ENCODE measurements around the gene LRRC4C.

The LRRC4C gene

DNA sequence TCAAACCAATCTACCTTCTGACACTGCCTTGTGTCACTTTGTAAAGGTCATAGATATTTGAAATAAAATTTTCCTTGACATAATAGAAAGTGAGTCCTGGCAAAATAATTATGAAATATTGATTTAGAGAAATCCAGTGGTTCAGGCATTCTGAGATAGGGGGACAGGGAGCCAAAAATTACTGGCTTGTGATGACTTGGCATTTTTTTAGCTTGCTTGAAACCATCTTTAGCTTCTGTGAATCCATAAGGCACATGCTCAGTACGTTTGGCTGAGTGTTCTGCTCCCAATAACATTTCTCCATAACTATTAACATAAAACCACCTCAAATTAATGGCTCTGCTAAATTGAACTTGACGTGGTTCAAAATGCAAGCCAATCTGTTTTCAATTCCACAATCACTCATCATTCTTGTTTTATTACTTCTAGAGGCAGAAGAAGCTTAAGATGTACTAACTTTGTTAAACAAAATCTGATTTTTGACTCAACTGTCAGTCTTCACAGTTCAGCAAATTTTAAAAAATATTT is 209.0 kb downstream of the LRRC4C start:
- no peak for DNase-seq (ENCODE audit: low read depth)

DNA sequence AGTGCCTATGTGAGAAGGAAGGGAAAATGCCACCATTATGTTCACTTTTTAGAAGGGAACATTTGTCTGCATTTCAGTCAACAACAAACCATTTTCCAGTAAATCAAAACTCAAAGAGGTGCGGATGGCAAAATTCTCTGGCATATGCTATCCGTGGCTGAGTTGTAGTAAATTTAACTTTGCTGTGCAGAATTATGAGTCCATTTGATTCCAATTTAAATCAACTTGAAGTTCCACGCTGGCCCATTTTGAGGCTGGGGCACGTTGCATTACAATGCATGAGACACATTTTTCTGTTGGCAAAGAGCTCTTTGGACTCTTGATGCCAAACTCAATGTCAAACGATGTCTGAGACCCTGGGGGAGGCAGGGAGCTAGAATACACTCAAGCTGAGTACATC is 211.8 kb downstream of the LRRC4C start:
- DNase-seq (ENCODE audit: low read depth) = no peak

DNA sequence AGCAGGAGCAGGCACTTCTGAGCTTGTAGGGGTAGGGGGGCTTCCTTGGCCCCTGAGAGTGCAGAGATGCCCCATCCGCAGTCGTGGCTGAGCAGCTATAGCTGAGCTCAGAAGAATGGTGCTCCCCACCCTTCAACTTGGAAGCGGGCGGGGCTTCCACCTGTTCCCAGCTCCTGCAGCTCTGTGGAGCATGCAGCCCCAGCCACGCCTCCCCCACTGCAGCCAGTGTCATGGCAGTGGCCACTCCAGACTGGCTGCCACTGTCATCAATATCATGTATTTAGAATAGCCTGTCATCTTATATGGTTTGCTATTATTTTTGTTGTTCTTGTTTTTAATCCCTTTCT is 213.1 kb downstream of the LRRC4C start:
- no peak for DNase-seq (ENCODE audit: low read depth)

DNA sequence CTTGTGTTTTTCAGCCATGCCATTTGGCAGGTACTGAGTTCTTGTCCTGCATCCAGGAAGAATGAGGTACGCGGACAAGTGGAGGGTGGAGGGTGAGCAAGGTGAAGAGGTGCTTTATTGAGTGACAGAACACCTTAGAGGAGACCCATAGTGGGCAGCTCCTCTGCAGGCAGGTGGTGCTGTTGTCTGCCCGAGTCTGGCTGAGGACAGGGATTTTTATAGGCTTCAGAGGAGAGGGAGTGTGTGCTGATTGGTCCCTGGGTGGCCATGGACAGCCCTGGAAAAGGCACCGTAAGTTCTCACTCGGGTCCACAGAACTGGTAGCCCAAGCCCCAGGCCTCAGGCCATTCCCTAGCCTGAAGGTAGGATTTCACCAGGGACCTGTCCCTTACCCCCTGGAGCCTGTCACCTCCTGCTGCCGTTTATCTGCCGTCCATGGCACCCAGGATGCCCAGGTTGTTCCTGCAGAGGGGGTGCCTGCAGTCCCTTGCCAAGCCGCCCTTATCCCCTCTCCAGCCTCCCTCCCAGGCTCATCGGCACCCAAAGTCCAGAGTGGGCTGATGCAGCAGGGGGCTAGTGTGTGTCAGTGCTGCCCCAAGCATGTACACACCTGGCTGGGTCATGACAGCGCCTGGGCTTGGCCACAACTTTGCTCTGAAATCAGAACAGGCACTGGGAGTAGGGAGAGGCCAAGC is 213.6 kb downstream of the LRRC4C start:
- no peak for DNase-seq (ENCODE audit: low read depth)

DNA sequence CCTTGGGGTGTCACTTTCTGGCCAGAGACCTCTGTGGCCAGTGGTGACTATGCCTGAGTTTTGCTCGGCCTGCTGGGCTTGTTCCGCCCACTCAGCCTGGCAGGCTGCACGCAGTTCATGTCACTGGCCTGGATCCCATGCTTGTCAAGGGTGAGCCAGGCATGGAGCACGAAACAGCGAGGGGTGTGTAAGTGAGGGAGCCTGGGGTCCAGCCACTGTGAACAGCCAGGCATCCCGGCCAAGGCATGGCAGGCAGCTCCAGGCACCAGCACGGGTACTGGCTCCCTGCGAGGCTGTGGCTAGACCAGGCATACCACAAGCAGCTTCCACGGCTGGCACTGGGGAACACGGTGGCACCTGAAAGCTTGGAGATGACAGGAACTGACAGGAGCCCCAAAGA is 214.3 kb downstream of the LRRC4C start:
- no peak for DNase-seq (ENCODE audit: low read depth)

DNA sequence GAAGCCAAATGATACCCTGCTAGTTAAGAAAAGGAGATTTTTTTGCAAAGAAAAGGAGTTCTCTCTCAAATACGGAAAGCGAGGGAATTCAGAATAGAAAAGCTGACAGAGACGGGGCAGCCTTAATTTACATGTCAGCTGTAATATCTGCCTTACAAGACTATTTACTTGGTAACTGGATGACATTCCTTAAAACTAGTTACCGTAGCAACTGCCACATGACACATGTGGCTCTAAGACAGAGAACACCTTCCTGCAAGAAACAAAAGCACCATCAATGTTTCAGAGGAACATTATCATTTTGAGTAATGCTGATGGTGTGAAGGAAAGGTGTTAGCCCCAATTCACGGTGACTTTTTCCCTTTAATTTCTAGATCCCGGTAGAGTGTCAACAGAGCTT is 222.1 kb downstream of the LRRC4C start:
- DNase-seq (ENCODE audit: low read depth) = no peak

DNA sequence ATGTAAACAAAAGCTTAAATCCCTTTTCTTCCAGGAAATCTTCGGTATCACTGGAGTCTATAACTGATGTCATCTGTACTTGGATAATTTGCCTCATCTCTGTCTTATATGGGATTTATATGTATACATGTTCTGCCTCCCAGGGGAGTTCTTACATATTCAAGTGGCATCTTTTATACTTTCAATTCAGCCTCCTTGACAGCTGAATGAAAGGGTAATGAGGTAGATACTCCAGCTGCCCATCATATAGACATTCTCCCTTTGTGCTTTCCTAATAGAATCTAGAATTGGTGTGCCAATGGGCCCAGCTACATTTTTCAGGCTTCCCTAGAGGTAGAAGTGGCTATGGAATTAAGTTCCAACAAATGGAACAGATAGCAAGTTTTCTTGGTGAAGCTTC is 223.8 kb downstream of the LRRC4C start:
- no peak for DNase-seq (ENCODE audit: low read depth)

DNA sequence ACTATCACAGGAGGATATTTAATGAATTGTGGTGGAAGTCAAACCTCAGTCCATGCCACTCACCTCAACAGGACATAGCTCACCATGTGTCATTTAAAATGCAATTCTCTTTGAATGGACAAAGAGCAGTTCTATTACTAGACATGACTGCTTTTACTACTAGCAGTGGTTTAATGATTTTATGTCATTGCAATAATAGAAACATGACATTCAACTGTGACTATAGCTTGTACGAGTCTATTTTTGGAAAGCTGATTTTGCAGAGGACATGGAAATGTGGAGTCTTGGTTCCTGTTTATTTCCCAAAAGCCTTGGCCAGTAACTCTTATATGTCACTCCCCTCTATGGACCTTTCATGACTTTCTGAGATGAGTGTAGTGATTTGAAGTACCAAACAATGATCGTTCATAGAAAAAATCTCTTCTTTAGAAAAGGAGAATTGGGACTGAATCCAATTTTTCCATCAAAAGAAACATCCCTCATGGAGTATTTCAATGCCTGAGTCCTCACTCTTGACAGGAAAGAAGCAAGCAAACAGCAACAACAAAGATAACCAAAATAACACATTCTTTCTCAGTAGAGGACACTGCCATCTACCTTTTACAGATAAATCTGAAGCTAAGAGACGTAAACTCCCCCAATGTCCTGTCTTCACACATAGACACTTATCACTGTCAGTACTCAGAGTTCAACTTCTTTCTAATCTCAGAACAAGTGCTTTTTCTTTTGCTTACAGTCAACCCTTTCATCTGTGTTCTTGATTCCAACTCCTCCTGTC is 233.4 kb downstream of the LRRC4C start:
- no peak for DNase-seq (ENCODE audit: low read depth)

DNA sequence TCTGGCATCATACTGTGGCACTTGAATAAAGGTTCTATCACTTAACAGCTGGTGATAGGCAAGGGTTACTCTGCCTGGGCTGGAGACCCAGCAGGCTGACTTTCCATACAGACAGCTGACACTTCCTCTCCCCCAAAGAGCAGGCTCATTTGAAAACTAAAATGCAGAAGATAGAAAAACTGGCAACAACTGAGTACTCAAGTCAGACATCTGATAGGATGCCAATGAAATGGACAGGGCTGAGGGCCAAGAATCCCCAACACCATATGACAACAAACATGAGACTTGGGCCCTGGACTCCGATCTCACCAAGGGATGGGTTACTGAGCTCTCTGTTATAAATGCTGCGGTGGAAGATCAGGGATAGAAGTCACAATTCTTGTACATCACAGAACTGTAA is 237.2 kb downstream of the LRRC4C start:
- no peak for DNase-seq (ENCODE audit: low read depth)

DNA sequence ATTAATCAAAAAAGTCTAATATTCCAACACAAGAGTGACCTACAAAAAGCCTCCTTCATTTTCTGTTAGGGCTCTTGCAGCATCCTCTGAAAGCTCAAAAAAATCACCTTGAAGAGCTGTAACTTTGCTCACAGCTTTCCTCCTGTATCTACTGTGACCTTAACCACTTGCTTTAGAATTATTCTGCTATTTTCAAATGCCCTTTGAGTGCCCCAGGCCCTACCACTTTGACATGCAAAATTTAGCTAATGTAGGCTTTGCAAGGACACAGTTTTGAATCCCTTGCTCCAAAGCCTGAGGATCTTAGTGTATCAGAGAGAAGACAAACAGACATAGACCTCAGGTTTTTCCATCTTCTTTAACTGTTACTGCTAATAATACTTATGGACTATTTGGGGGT is 253.1 kb downstream of the LRRC4C start:
- DNase-seq (ENCODE audit: low read depth) = no peak

DNA sequence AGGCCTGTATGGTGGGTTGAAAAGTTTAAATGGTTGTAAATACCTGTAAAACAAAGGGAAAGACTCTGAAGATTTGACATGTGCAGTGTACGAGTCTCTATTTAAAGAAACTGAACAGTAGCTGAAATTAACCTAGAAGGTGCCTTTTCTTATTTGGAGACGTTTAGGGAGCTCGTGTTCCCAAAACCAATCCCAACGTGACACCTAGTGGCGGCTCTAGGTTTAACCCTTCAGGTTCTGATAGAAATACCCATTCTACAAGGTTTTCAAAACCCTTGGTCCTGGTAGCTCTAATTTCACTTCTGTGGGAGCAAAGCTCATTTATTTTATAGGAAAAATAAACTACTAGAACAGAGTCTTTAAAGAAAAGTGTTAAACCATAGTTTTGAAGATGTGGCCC is 258.3 kb downstream of the LRRC4C start:
- DNase-seq (ENCODE audit: low read depth) = peak; percentile 12

DNA sequence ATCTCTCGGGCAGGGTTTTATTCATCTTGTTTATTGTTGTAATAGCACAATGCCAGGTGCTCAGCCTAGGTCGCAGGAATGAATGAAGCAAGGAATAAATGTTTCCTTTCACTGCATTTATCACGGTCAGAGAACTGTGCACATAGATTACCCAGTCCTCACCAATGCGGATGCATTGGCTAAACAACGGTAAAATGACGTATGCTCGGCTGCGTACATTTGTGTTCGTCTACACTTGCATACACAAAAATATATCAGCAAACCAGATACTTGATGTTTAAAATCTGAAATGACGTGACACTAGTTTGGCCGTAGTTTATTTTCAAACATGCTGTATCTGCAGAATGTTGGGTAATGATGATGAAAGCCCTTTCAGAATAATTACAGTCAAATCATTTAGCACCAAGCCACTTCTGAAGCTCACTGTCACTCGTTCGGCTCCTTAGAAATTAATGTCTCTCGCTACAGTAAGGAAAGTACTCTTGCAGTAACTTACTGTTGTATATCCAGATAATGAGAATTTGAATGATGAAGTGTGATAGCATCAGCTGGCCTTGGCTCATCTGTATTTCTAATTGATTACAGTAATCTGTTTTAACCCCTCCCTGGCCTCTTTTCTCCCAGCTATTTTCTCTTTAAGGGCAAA is 268.9 kb downstream of the LRRC4C start:
- no peak for DNase-seq (ENCODE audit: low read depth)

DNA sequence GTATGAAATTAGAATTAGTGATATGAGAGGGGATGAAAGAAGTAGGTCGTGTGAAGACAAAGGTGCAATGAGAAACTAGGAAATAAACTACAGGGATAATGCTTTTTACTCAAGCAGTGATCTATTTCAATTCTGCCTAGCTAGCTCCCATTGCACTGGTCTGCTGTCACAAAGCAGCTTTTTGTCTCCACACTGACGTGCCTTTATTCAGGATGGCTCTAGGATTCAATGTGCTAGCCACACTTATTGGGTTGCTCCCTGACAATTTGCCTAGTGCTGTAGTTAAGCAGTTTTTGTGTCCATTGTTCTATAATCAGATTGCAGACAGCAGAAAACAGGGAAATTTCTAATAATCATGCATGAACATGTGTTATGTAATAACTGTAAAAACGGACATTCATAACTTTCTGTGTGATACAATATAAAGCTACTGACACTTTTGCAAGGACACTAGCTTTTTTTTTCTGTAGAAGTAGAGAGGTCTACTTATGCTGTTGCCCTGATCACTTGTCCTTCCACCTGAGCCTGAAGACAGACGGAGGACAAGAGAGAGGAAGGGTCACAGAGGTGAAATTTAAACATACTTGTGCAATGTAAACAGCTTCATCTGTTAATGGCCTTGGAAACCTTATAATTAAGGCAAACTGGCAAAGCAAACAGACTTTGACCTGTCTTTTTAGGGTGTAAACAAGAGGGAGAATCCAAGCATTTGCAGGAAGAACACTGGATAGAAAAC is 269.6 kb downstream of the LRRC4C start:
- DNase-seq (ENCODE audit: low read depth) = no peak

DNA sequence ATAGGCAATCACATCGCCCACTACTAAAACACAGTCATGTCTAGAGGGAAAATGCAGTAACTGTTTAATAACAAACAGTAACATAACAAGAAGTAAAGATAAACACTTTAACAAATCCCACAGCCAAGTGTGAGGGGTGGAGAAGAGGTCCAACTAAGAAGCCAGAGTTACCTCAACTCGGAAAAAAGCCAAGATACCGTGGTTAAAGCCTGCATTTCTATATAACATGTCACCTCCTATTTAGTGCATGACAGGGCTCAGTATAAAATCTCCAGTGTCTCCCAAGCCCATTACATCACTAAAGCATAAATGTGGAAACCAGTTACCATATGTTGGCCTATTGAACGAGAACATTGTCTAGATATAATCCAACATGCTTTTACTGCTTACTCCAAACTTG is 281.7 kb downstream of the LRRC4C start:
- DNase-seq (ENCODE audit: low read depth) = no peak

DNA sequence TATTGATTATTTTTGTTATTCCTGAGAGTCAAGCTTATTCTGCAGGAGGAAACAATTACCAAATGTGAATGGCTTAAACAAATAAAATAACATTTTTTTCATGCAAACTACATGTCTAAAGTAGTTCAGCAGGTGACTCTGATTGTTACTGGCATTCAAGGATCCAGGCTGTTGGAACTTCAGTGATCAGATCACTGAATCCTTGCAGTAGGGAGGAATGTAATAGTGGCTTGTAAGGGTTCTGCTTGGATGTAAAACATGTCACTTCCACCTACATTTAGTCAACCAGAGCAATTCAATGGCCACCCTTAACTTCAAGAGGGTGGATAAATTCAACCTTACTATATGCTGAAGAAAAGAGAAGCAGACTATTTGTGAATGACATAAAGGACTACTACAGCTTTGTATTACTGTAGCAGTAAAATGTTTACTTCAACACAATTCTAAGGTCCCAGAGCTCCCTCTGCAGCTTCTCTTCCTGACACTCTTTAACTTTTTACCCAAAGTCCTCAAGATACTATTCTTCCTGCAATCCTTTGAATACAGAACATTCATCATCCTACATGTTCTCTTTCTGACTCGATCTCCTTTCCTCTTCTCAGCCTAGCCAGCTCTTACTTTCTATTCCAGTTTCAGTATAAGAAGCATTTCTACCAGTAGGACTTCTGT is 284.0 kb downstream of the LRRC4C start:
- no peak for DNase-seq (ENCODE audit: low read depth)

DNA sequence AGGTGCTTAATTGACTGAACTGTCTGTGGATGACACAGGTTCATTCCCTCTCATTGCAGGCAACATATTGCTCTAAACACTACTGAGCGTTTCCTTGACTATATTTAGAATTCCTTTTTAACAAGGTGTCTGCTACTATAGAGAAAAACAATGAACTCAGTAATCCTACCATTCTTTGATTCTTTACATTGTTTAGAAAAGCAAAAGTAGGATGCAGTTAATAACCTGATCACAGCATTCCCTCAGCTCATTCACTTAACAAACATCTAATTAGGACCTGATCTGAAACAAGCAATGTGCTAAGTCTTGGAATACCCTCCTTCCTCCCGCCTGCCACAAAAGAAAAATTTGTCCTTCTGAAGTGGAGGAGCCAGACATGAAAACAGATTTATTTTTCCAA is 313.1 kb downstream of the LRRC4C start:
- DNase-seq (ENCODE audit: low read depth) = no peak

DNA sequence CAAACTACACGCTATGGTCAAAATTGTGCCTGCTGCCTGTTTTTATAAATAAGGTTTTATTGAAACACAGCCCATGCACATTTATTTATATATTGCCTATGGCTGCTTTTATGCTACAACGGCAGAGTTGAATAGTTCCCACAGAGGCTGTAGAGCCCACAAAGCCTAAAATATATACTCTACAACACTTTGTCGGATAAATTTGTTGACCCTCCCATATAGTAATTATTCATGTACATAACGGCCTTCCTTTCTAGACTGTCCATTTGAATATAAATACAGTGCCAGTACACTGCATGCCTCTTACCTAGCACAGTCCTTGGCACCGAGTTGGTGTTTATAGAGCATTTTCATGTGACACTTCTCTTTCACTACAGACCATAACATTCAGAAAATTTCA is 314.0 kb downstream of the LRRC4C start:
- DNase-seq (ENCODE audit: low read depth) = no peak

DNA sequence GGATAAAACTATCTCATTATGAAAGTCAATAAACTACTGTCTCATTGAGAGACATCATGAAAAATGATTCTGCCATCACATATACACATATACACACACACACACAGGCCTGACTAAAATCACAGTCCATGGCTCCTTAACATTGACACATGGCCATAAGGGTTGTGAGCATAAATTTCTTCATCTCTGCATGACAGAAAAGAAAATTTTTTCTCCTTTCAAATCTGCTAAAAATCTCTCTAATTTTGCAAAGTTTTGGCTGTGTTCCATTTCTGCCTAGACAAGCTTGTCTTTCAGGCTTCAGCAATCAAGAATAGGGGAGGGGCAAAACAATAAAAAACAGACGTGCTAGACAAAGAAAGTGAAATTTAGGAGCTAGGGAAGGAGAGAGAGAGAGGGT is 324.5 kb downstream of the LRRC4C start:
- no peak for DNase-seq (ENCODE audit: low read depth)

DNA sequence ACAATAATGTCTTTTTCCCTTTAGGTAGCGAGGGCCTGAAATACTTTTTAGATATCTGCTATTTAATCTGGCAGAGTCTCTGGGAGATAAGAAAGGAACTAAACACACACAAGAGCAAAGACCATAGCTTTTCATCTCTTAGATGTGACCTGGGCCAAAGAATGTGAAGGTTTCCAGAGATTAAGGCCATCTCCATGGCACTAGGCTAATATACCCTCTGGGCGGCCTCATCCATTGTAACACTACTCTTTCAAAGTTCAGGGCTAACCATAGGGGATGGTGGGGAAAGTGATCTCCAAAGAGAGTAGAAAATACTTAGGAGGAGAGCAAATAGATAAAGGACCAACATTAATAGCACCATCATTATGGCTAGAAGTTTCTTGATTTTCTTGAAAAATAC is 326.4 kb downstream of the LRRC4C start:
- no peak for DNase-seq (ENCODE audit: low read depth)

DNA sequence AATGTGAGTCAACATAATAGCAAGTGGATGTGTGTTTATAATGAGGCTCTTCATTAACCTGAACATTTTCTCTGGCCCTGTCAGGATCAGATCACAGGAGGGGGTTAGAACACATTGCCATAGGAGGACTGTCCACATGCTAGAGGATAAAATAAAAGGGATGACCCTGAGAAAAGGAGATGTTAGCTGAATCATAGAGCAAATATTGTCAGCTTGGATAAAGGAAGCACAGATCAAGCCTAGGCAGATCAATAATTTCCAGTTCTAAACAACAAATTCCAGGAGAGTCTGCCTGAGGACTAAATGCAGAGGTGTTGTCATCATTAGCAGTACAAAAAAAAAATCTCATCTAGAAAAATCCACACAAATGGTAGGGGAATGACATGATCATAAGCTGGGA is 337.9 kb downstream of the LRRC4C start:
- no peak for DNase-seq (ENCODE audit: low read depth)

DNA sequence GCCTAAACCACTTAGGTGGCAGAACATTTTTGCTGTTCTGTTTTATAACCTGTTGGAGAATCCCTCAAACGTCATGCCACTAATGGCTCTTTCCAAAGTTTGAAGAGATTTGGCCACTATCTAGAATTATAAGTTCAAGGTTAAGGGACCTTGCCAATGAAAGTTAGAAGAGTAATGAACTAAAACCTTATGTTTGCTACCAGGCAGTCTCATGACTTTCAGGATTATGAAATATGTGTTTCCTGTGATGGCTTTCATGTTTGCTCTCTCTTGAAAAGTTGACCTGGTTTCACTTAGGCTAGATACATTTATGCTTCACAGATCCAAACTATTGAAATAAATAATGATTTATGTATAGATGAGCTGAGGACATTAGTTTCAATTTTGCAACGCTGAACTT is 340.0 kb downstream of the LRRC4C start:
- no peak for DNase-seq (ENCODE audit: low read depth)

DNA sequence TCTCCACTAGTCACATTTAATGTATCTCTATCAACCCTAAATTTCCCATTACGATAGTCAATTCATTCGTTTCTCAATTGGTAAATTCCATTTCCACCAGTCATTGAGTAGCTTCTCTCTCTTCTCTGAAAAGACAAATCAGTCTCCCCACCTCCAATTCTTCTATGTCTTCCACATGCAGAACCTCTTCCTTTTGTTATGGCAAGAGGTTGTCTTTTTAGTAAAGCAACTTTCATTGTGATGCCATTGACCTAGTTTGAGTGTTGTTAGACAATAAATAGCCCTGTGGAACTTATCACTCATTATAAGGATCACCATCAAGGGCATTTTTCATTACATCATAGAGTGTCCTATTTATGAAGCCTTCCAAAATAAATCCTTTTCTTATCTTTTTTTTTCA is 340.9 kb downstream of the LRRC4C start:
- DNase-seq (ENCODE audit: low read depth) = no peak

All from iris pigment epithelial cell (primary cell).